Upper lobe of right lung (tissue), 1 donor: ENCODE measurements around the gene DCTN5. TPM values are rescaled to one million over a fixed set of nuclear protein-coding genes. Genes with fewer than 3 reads are reported as not detected.

ENCODE experiments used
- ATAC-seq: fragments of 200-7000 bp; cut with Tn5 transposase; one replicate; pipeline ENCODE4 v1.9.1; 2020; ENCODE audit warnings: mild to moderate bottlenecking, moderate library complexity
- DNase-seq: peaks from one replicate; pipeline ENCODE4 v3.0.0-alpha.2; 2020
- H3K27ac ChIP-seq: fragments of 200-600 bp; one replicate; pipeline ENCODE4 v1.8.0; 2022
- H3K27me3 ChIP-seq: fragments of 200-600 bp; one replicate; pipeline ENCODE4 v1.8.0; 2022; ENCODE audit warnings: mild to moderate bottlenecking
- H3K36me3 ChIP-seq: fragments of 200-600 bp; one replicate; pipeline ENCODE4 v1.8.0; 2022
- H3K4me1 ChIP-seq: fragments of 200-600 bp; one replicate; pipeline ENCODE4 v1.8.0; 2022
- H3K4me3 ChIP-seq: fragments of 200-600 bp; one replicate; pipeline ENCODE4 v1.8.0; 2022; ENCODE audit warnings: mild to moderate bottlenecking
- H3K9me3 ChIP-seq: fragments of 200-600 bp; one replicate; pipeline ENCODE4 v1.8.0; 2022
- CTCF ChIP-seq: fragments of 200-600 bp; IDR thresholded peaks from one replicate; pipeline ENCODE4 v1.8.0; 2022; ENCODE audit warnings: antibody characterized with exemption
- intact Hi-C: fragments of 100-400 bp; cut with DNase I; formaldehyde crosslinking; loops from one replicate; pipeline ENCODE4 v1.11.0; 2022
- long read RNA-seq: library from polyadenylated mRNA; unstranded; transcript quantifications from one replicate; pipeline ENCODE4 v2.0.0, GENCODE V29; 2021
- total RNA-seq: library from RNA; stranded (reverse); fragmentation: NEBNext Ultra II Directional; extraction: Animal tissue kit (Norgen Biotek cat#: 25700); gene quantifications from one replicate; pipeline ENCODE4 v1.2.1, GENCODE V29; 2021
- donor health status: DM: no; HTN: yes; CAD: no; lungs with severe emphysema.

DCTN5 gene
- 48.7 TPM for total RNA-seq
- long read RNA-seq, full-length matches to known transcripts = 59 of 64 reads
- long read RNA-seq, partial matches to known transcripts = 1 of 64 reads
- long read RNA-seq, other reads (novel, unspliced or antisense) = 4 of 64 reads

GRCh38 chr16:23640931-23641765, at the start of gene DCTN5, which contains the start of gene PALB2:
Gene DCTN5, plus strand, starts transcription at chr16:23641466. Its CDS starts 77 bp downstream, at chr16:23641543.
Gene PALB2, minus strand, starts transcription at chr16:23641310. Its CDS starts 153 bp downstream, at chr16:23641157.
- H3K27ac ChIP-seq = peak within 1 kb of the TSS; percentile 88
- peak; percentile 99 for ATAC-seq

GRCh38 chr16:23594186-23594585, 47.1 kb upstream of the DCTN5 start:
- Histone ChIP-seq H3K4me3 (no peak overlapping the region), H3K27ac (no peak overlapping the region), H3K27me3 (no peaks in the 10 kb centered on the region), H3K4me1 (peaks cover 12% of the 10 kb centered on the region), H3K36me3 (peaks cover 43% of the 10 kb centered on the region), H3K9me3 (no peaks in the 10 kb centered on the region)
- TF ChIP-seq CTCF = no peak
- intact Hi-C loops = no loop called here
- DNase-seq (no peak), ATAC-seq (no peak)

More at GRCh38 chr16:23640931-23641765, at the start of gene DCTN5, which contains the start of gene PALB2:
- intact Hi-C loops = no loop called here
- no peak for TF ChIP-seq CTCF
- peak; percentile 96 for DNase-seq
- peak within 1 kb of the TSS; percentile 96 for H3K4me3 ChIP-seq
- peaks cover 52% of the 10 kb centered on the region for H3K36me3 ChIP-seq
- H3K27me3 ChIP-seq = no peaks in the 10 kb centered on the region
- no peaks in the 10 kb centered on the region for H3K9me3 ChIP-seq
- peaks cover 20% of the 10 kb centered on the region for H3K4me1 ChIP-seq

GRCh38 chr16:23595246-23595950, 45.9 kb upstream of the DCTN5 start:
- intact Hi-C loops = no loop called here
- DNase-seq (no peak), ATAC-seq (no peak)
- Histone ChIP-seq H3K4me1 (peaks cover 12% of the 10 kb centered on the region), H3K36me3 (peaks cover 31% of the 10 kb centered on the region), H3K4me3 (peak overlapping the region; percentile 97), H3K27me3 (no peaks in the 10 kb centered on the region), H3K9me3 (no peaks in the 10 kb centered on the region), H3K27ac (peak overlapping the region; percentile 89)
- no peak for TF ChIP-seq CTCF

GRCh38 chr16:23595951-23596720, 45.1 kb upstream of the DCTN5 start, which contains the start of gene NDUFAB1:
Gene NDUFAB1, minus strand, starts transcription at chr16:23596316. Its CDS starts 26 bp downstream, at chr16:23596290.
- no peaks in the 10 kb centered on the region for H3K9me3 ChIP-seq
- H3K27ac ChIP-seq = peak within 1 kb of the TSS; percentile 89
- no peaks in the 10 kb centered on the region for H3K27me3 ChIP-seq
- H3K4me3 ChIP-seq = peak within 1 kb of the TSS; percentile 97
- peak; percentile 100 for TF ChIP-seq CTCF
- DNase-seq (peak; percentile 95), ATAC-seq (peak; percentile 100)
- H3K4me1 ChIP-seq = peaks cover 12% of the 10 kb centered on the region
- intact Hi-C loops = no loop called here
- H3K36me3 ChIP-seq = peaks cover 24% of the 10 kb centered on the region
